ENCODE results near the gene ARHGEF9. TPM values are rescaled to one million over a fixed set of nuclear protein-coding genes. Genes with fewer than 3 reads are reported as not detected.
A peak's percentile ranks its signal among the peaks of the same experiment; 100 is the strongest.

ARHGEF9 gene
- polyA plus RNA-seq, 1 of the 3 experiments (the other 2 are of a cell fraction) = 6.4 TPM

- peak; percentile 86 for TF ChIP-seq CHD2 (IDR thresholded peaks at IDR 0.05; ENCODE audit: low read length, partially characterized antibody)
- TF ChIP-seq ELF1 (IDR thresholded peaks at IDR 0.05) = no peak
- TF ChIP-seq GATA2 (CRISPR knock-in tag; IDR thresholded peaks at IDR 0.05) = no peak
- 0 out of 2 replicates have a peak, but pooled peaks have one; percentile 16 for TF ChIP-seq RFX5 (IDR thresholded peaks at IDR 0.05; ENCODE audit: low read length)
- no peak for TF ChIP-seq USF2 (IDR thresholded peaks at IDR 0.05; ENCODE audit: borderline replicate concordance, low read depth, low read length)
- TF ChIP-seq GABPA (IDR thresholded peaks at IDR 0.05; ENCODE audit: low read depth) = no peak
- TF ChIP-seq FOSL2 (IDR thresholded peaks at IDR 0.05; ENCODE audit: borderline replicate concordance, low read depth) = no peak
- TF ChIP-seq SIN3A (IDR thresholded peaks at IDR 0.05; ENCODE audit: borderline replicate concordance, low read depth, low read length) = no peak
- peak; percentile 74 for TF ChIP-seq USF1 (IDR thresholded peaks at IDR 0.05; ENCODE audit: borderline replicate concordance, low read depth)
- no peak for TF ChIP-seq SMC3 (IDR thresholded peaks at IDR 0.05; ENCODE audit: low read depth, low read length)
Measured at GRCh38 chrX:63754860-63755579, 30.0 kb downstream of the ARHGEF9 start (continued).

GRCh38 chrX:63754136-63754859 is 30.7 kb downstream of the ARHGEF9 start:
- Histone ChIP-seq H3K9me2 (no peaks in the 10 kb centered on the region), H2AFZ (ENCODE audit: low read depth) (no peak overlapping the region), H3F3A (replicated peaks; ENCODE audit: insufficient read depth) (no peaks in the 10 kb centered on the region), H3K27ac (ENCODE audit: low read depth in 2 of 2, low read length in 1 of 2) (peak overlapping the region; percentile 78 to 89), H3K27me3 (ENCODE audit: insufficient read depth) (no peaks in the 10 kb centered on the region), H3K9me3 (no peaks in the 10 kb centered on the region), H3K4me3 (ENCODE audit: low read depth in 2 of 2, low read length in 1 of 2) (peak overlapping the region; percentile 61 to 67), H3K9ac (peak overlapping the region; percentile 65; the same call in 1 of the 2 replicates), H3K4me1 (ENCODE audit: control insufficient read depth in 1 of 2, insufficient read depth in 2 of 2, low read depth in 1 of 2, low read length in 1 of 2) (peaks cover 0 to 2% of the 10 kb centered on the region in 2 experiments; a peak in 2 of 4 replicates), H3K79me2 (ENCODE audit: insufficient read depth) (peaks cover 11% of the 10 kb centered on the region; the same call in 1 of the 2 replicates), H3K4me2 (peak overlapping the region; percentile 71), H4K20me1 (ENCODE audit: insufficient read depth) (no peaks in the 10 kb centered on the region), H3K36me3 (replicated peaks in 1 of 2; ENCODE audit: control insufficient read depth in 1 of 2, insufficient read depth in 2 of 2, low read length in 1 of 2) (no peaks in the 10 kb centered on the region)
- no peak for DNase-seq
- ChIA-PET POLR2A (interaction anchor here (0.6 kb wide), 1 partner anchor 702 kb away, joined by 3 read pairs; no protein-coding TSS in a partner anchor), CTCF (no interaction called here)
- no peak for TF ChIP-seq RCOR1 (IDR thresholded peaks at IDR 0.05; ENCODE audit: low read length)
- TF ChIP-seq MEF2A (IDR thresholded peaks at IDR 0.05; ENCODE audit: borderline replicate concordance, low read depth) = no peak
- TF ChIP-seq FOXJ3 (CRISPR knock-in tag; IDR thresholded peaks at IDR 0.05) = no peak
- TF ChIP-seq EZH2phosphoT487 (IDR thresholded peaks at IDR 0.05; ENCODE audit: borderline replicate concordance, low read depth) = no peak
- TF ChIP-seq USF2 (IDR thresholded peaks at IDR 0.05; ENCODE audit: borderline replicate concordance, low read depth, low read length) = no peak
- no peak for TF ChIP-seq POLR2AphosphoS5 (IDR thresholded peaks at IDR 0.05; ENCODE audit: low read depth, low read length)
- no peak for TF ChIP-seq CHD2 (IDR thresholded peaks at IDR 0.05; ENCODE audit: low read length, partially characterized antibody)
- no peak for TF ChIP-seq TEAD4 (IDR thresholded peaks at IDR 0.05; ENCODE audit: borderline replicate concordance, insufficient read depth)
- TF ChIP-seq RAD21 (IDR thresholded peaks at IDR 0.05; ENCODE audit: low read length) = no peak
- no peak for TF ChIP-seq MAX (IDR thresholded peaks at IDR 0.05; ENCODE audit: low read depth)
- TF ChIP-seq GABPA (IDR thresholded peaks at IDR 0.05; ENCODE audit: low read depth) = no peak
- no peak for TF ChIP-seq SMC3 (IDR thresholded peaks at IDR 0.05; ENCODE audit: low read depth, low read length)
- TF ChIP-seq GATA2 (CRISPR knock-in tag; IDR thresholded peaks at IDR 0.05) = no peak
- TF ChIP-seq TAF1 (IDR thresholded peaks at IDR 0.05; ENCODE audit: borderline replicate concordance, low read depth, low read length) = no peak
- TF ChIP-seq SIN3A (IDR thresholded peaks at IDR 0.05; ENCODE audit: borderline replicate concordance, low read depth, low read length) = no peak
- no peak for TF ChIP-seq RFX5 (IDR thresholded peaks at IDR 0.05; ENCODE audit: low read length)
- TF ChIP-seq, protein P1, sequence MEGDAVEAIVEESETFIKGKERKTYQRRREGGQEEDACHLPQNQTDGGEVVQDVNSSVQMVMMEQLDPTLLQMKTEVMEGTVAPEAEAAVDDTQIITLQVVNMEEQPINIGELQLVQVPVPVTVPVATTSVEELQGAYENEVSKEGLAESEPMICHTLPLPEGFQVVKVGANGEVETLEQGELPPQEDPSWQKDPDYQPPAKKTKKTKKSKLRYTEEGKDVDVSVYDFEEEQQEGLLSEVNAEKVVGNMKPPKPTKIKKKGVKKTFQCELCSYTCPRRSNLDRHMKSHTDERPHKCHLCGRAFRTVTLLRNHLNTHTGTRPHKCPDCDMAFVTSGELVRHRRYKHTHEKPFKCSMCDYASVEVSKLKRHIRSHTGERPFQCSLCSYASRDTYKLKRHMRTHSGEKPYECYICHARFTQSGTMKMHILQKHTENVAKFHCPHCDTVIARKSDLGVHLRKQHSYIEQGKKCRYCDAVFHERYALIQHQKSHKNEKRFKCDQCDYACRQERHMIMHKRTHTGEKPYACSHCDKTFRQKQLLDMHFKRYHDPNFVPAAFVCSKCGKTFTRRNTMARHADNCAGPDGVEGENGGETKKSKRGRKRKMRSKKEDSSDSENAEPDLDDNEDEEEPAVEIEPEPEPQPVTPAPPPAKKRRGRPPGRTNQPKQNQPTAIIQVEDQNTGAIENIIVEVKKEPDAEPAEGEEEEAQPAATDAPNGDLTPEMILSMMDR (IDR thresholded peaks at IDR 0.05) = no peak
- TF ChIP-seq ELF1 (IDR thresholded peaks at IDR 0.05) = no peak
- 11% methylated on average over 25 of the region's 25 CpGs for WGBS (ENCODE audit: low lambda C conversion rate)
